Measurements from ENCODE around the gene ETV3L.
"Not testable (repeated sequence)": the region's sequence is repeated elsewhere in the genome, so short reads cannot be mapped to it uniquely, and the experiment has no call there.

The ETV3L gene

DNA sequence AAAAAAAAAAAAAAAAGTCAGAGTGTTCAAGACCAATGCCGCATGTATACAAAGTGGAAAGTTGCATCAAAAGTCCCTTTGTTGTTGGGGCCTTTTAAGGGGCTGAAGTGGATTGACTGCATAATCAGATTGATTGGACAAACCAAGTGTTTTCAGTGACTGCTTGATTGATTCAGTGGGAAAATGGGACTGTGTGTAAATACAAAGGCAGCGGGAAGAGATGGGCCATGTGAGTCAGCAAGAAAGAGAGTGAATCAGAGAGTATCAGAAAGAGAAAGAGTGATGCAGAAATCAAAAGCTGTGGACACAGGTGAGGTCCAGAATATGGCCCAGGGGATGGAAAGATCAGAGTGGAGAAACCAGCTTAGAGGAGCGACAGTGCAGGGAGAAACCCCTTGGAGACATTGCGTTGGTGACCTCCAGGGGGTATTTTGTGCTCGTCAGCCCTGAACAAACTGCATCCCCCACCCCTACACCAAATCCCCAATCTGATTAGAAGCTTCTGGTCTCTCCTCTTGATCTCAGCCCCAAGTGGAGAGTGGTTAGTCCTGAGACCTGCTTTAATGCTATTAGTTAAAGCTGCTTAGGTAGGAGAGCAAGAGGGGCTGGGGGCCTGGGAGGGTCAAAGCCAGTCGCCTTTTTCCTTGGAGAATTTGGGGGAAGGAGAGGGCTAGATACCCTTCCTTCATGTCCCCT lies 5.1 kb upstream of the ETV3L start:
- no peak for DNase-seq

DNA sequence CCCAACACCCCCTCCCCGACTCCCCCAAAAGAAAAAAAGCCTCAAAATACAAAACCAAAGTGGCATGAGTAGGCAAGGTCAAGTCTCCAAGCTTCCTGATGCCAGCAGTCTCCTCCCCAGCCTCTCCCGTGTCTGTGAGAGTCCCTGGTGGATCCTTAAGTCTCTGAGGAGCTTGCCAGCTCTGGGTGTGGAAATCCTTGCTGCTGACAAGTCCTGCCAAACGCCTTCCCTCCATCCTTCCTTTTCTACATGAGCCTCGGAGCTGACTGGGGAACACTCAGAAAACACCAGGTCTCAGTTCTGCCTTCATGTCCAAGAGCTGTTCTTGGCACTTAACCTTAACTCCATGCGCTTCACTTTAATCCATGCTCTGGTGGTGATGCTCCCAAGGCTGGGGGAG lies 3.7 kb upstream of the ETV3L start:
- DNase-seq = peak in 3 of 4 experiments; percentile 38 to 45 (median 44)

DNA sequence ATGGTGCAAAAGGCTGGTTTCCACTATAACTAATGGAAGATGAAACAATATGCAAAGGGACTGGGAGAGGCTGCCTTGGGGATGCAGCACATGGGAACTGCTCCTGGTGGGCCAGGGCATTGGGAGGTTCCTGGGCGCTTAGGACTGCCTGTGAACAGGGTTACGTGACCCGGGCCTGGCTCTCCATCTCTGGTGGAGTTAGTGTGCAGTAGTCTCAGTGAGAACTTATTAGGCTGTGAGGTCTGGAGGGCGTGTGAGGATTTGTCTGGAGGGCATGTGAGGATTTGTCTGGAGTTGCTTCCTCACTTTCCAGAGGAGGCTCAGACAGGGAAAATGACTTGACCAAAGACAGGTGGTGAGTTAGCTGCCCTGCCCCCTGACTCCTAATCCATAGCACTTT lies 1.5 kb upstream of the ETV3L start:
- DNase-seq = no peak

DNA sequence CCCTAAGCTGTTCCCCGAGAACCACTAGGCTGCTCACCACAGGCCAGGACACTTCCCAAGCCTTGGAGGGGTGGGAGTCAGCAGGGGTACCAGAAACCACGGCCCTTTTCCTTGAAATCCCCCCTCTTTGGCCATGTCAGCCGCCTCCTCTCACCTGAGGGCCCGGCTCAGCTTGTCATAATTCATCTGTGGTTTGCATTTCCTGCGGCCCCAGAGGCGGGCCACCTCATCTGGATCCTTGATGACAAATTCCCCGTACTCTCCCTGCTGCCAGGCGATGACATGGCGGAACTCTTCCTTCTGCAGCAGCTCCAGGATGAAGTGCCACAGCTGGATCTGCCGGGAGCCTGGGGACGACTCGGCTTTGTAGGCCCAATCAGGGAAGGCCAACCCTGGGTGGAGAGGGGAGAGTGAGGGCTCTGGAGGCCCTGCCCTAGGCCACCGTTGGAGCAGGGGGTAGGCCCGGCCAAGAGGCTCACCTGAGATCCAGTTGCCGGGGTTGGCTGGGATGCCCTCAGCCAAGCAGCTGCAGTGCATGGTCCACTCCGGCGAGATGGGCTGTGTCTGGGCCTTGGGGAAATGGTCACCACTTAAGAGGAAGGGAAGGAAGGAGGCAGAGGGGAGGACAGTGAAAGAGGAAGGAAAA lies 498 bp downstream of the ETV3L start:
- DNase-seq = not testable (repeated sequence)

DNA sequence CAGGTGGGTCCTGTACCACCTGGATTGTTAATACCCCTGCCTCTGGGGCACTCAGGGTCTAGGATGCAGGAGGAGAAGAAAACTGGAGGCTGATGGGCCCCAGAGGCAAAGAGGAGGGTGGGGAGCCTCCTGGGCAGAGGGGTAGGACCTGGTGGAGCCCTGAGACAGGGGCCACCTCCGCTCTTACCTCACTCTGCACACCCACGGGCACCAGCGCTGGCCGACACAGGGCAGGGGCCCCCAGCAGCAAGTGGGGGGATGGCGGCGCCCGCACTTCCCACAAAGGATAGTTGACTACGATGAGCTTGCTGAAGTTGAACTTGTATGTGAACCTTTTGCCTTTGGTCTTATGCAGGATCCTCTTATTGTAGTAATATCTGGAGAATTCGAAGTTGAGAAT lies 1.1 kb downstream of the ETV3L start:
- no peak for DNase-seq

DNA sequence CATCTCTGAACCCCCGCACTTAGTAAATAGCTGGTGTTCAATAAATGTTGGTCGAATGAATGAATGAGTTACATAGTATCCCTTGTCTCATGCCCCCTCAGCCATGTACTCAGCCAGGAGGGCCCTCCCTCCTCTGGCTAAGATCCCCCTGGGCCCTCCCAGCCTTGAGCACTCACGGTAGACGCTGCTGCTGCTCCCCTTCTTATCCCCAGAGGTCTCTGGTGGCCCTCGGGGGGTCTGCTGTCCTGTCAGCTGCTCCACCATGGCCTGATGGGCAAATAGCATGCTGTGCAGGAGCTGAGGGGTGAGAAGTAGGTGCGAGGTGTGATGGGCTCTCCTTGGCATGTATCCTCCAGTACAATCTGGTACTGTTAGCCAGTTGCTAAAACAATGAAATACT lies 1.9 kb downstream of the ETV3L start:
- no peak for DNase-seq

DNA sequence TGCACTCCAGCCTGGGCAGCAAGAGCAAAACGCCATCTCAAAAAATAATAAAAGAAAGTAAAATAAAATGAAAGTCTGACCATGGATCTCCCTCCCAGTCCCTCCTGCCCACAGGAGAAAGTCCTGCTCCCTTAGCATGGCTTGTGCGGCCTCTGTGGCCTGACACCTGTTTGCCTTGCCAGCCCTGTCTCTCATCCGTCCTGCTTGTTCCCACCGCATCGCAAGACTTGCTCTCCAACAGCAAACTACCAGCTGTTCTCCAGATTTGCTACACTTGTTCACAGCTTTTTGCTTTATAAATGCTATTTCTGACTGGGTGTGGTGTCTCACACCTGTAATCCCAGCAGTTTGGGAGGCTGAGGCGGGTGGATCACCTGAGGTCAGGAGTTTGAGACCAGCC lies 2.7 kb downstream of the ETV3L start:
- DNase-seq = no peak

DNA sequence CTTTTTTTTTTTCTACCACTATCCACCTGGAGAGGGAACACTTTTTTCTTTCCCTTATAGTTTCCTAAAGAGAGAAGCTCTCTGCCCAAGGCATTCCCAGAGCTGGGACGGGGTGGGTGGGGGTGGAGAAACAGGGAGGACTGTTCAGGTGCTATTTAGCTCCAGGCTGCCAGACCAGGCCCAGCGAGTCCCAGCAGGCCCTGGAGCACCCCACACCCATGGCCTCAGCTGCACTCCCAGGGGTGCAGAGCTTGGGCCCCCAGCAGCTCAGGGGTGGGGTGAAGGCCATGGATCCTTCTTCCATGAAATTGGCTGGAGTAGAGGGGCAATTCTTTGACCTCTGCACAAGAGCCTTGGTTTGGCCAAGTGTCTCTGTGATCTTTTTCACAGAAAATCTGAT lies 4.1 kb downstream of the ETV3L start:
- DNase-seq = no peak

DNA sequence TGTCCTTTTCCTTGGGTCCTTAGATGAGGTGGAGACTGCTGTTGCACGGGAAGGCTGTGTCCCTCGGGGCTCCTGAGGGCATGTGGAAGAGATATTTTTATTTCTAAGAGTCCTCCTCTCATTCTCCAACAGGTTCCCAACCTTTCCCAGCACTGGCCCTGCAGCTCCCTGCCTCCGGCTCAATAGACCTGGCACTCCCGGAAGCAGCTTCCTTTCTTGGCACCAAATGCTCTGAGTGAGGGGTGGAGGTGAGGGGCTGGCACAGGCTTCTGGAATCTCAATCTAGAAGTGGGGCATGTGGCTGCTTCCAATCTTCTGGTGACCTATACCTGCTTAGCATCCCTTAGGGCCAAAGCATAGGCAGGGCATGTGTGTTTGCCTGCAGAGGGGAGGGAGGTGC lies 4.5 kb downstream of the ETV3L start:
- DNase-seq = no peak

DNA sequence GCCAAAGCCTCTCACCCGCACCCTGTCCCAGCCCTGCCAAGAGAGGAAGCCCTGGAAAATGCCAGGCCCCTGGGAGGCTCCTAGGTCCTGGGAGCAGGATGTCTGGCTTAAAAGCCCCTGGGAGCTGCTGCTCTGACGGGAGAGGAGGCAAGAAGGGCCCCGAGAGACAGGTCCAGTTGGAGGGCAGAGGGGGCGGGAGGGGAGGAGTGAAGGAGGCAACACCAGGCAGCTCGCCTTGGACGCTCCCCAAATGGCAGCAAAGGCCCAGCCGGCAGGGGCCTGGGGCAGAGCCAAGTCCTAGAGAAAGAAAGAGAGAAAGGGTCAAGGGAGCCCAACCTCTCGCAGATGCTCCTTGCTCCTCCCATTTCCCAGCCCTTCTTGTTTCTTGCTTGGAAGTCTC lies 6.8 kb downstream of the ETV3L start:
- DNase-seq = no peak

DNA sequence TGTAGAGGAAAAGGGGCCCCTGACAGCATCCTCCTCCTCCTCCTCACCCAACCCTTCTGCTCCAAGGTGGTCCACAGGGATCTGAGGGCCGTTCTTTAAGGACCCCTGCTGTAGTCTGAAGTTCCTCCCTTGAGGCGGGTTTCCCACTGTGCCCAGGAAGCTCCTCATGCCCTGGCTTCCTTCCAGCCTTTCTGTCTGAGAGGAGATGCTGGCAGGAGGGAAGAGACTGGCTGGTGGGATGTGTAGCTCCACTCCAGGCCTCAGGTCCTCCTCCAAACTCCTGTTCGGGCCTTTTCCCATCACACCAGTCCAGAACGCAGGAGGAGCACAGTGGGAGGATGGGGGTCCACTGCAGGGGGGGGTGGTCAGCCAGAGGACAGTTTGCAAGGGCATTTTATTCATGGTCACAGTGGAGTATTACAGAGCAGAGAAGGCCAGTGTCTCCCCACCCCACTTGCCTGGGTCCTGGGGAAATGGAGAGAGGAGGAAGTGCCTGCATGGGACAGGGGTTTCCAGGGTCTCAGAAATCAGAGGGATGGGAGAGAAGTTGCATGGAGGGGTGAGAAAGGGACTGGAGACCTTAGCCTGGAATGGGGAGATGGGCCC lies 7.8 kb downstream of the ETV3L start:
- DNase-seq = no peak

DNA sequence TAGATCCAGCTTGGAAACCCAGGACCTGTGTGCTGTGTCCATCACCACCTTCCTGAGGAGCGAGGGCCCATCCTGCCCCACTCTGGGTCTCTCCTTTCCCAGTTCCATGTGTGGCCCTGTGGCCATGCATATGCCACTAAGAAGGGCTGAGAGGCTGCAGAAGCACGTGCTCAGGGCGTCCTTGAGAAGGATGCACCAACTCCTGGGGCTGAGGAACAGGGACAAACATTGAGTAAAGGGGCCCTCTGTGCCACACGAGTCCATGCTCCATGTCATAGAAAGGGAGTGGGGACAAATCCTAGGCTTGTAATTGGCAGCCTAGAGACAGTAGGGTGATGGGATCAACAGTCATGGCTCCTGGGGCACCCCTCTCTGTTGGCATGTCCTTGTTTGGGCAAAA lies 8.4 kb downstream of the ETV3L start:
- DNase-seq = no peak

DNA sequence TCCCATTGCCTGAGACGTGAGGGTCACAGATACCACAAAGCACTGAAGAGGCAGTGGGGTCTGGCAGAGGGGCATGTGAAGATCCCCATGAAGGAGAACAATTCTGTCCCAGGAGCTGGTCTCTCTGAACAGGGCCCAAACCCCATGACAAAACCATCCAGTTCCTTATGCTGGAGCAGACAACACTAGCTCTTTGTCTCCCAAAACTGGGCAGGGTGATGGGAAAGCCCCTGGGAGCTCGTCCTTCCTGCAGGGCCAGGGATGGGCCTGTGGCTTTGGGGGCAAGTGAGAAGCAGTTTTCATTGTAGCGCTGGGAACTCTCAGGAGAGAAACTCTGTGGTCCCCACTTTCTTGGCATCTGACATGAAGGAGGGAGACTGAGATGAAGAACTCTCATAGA lies 8.8 kb downstream of the ETV3L start:
- DNase-seq = no peak

DNA sequence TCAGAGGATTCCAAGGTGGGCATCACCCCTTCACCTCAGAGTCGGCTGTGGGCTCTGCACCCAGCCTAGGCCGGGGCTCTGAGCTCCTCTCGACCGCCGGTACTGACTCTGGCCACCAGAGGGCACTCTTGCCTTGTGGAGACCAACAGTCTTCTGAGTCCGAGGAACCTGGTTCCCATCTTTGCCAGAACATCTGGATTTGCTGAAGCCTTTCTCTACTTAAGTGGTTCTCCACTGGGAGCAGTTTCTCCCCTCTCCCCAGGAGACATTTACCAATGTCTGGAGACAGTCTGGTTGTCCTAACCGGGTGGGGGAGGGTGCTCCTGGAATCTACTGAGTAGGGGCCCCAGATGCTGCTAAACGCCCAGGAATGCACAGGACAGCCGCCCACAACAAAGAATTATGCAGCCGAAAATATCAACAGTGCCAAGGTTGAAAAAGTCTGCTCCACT lies 9.4 kb downstream of the ETV3L start:
- DNase-seq = peak; percentile 90 to 96 (median 94)

DNA sequence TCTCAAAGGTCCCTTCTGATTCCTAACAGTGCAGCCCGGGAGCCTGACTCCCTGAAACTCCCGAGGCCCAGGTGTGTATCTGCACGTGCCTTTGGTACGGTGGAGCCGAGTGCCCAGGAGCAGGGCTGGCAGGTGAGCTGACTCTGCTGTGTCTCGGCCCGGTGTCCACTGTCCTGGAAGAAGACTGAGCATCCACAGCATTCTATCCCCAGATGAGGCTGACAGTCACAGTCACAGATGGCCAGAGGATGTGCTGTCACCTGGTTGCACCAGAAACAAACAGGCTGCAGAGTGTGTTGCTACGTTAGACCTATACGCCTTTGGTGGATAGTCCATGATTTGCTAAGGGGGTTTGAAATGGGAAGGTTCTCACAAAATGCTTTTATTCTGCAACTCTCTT lies 9.8 kb downstream of the ETV3L start:
- DNase-seq = no peak

DNA sequence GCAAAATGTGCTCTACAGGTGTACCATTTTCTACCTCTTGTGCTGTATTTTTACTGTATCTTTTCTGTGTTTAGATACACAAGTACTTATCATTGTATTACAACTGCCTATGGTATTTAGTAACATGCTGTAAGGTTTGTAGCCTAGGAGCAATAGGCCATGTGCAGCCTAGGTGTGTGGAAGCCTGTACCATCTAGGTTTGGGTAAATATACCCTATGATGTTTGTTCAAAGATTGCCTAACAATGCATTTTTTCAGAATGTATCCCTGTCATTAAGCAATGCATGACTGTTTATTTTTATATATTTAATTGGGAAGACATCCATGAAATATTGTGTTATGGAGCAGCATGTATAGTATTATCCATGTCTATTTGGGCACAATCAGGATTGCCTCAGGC lies 11.0 kb downstream of the ETV3L start:
- DNase-seq = no peak

DNA sequence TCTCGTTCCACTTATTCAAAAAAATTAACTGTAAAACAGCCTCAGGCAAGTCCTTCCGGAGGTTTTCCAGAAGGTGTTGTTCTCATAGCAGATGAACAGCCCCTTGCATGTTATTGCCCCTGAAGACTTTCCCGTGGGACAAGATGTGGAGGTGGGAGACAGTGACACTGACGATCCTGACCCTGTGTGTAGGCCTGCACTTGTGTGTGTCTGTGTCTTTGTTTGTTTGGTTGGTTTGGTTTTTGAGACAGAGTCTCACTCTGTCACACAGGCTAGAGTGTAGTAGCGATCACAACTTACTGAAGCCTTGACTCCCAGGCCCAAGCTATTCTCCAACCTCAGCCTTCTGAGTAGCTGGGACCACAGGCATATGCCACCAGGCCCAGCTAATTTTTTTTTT lies 12.6 kb downstream of the ETV3L start:
- no peak for DNase-seq

DNA sequence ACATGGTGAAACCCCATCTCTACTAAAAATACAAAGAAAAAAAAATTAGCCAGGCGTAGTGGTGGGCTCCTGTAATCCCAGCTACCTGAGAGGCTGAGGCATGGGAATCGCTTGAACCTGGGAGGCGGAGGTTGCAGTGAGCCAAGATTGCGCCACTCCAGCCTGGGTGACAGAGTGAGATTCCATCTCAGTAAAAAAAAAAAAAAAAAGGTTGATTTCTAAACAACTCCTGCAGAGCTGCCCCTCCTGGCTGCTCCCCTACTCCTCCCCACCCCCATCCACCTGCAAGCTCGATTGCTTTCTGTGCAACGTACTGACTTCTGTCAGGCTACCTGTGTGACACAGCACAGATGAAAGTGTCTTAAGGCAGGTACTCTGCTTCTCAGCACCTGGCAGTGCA lies 13.3 kb downstream of the ETV3L start:
- DNase-seq = no peak

DNA sequence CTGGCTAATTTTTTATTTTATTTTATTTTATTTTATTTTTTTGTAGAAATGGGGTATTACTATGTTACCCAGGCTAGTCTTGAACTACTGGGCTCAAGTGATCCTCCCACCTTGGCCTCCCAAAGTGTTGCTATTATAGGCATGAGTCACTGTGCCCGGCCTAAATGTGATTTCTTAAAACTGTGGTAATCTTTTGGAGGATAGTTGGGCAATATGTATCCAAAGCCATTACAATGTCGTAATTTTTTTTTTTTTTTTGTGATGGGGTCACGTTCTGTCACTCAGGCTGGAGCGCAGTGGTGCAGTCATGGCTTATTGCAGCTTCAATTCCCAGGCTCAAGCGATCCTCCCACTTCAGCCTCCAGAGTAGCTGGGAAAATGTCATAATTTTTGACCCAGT lies 14.2 kb downstream of the ETV3L start:
- peak; percentile 46 to 83 (median 64) for DNase-seq

DNA sequence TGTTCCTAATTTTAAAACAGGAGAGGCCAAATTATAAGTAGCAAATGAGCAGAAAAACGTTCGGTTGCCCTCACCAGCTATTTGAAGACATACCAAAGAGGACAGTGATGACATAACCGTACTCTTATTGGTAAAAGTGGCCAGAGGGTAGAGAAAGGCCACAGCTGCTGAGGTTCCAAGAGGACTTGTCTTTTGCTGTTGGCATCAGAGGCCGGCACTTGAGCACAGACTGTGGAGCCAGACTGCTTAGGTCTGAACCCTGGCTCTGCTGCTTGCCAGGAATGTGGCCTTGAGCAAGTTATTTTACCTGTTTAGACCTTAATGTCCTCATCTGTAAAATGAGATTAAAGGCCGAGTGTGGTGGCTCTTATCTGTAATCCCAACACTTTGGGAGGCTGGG lies 14.9 kb downstream of the ETV3L start:
- no peak for DNase-seq

DNA sequence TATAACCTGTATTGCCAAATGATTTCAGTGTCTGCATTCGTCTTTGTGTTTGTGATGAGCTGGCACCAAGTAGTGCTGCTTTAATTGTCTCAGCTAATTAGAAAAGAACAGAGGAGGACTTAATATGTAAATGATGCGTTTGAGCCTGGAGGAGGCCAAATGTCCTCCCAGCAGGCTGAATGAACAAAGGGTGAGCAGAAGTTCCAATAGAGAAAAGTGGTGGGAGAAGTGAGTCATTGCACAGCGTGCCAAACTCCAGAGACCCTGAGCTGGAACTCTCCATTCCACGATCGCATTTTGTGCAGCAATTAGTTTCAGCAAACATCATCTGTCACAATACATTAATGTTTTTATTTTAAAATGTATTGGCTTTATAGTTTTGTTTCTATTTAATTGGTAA lies 17.9 kb downstream of the ETV3L start:
- DNase-seq = no peak

DNA sequence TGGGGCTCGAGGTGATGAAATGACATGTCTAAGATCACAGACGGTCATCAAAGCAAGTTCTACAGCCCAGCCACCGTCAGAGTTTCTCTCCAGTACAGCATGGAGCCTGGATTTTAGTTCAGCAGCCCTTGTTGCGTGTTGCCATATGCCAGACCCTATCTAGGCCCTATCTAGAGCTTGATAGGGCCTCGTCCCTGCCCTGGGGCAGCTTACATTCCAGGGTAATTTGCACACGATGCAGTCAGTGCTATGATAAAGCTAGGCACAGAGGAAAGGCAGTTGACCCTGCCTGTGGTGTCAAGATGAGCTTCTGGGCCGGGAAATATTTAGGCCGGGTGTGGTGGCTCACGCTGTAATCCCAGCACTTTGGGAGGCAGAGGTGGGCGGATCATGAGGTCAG lies 18.9 kb downstream of the ETV3L start:
- no peak for DNase-seq

DNA sequence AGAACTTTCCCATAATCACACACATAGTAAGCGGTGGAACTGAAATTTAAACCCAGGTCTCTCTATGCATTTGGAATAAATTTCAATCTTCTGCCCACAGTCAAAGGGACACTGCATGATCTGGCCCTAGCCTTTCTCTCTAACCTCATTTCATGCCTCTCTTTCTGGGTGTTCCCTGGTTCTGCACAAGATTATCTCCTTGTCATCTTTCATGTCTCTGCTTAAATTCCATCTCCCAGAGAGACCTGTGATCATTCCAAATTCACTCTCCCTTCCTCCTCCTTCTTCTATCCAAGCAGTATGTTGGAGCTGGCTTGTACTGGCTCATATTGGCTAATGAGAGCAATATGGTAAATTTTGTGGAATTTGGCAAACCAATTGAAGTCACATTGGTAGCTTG lies 22.2 kb downstream of the ETV3L start:
- DNase-seq = no peak

DNA sequence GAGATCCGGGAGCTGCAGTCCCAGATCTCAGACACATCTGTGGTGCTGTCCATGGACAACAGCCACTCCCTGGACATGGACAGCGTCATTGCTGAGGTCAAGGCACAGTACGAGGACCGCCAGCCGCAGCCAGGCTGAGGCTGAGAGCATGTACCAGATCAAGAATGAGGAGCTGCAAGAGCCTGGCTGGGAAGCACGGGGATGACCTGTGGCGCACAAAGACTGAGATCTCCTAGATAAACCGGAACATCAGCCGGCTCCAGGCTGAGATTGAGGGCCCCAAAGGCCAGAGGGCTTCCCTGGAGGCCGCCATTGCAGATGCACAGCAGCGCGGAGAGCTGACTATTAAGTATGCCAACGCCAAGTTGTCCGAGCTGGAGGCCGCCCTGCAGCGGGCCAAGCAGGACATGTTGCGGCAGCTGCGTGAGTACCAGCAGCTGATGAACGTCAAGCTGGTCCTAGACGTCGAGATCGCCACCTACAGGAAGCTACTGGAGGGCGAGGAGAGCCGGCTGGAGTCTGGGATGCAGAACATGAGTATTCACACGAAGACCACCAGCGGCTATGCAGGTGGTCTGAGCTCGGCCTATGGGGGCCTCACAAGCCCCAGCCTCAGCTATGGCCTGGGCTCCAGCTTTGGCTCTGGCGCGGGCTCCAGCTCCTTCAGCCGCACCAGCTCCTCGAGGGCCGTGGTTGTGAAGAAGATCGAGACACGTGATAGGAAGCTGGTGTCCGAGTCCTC lies 25.5 kb downstream of the ETV3L start:
- DNase-seq = peak; percentile 74 to 88 (median 82)
